Stomach (tissue), 4 donors: ENCODE results near the gene ANXA5.

ENCODE experiments used
- CTCF ChIP-seq, 7 experiments: fragments of 450-650 bp in 4 of 7; fragments of 200-600 bp in 3 of 7; sonication (generic) in 3 of 7; IDR thresholded peaks; one replicate each; pipeline ENCODE4 v1.5.1; 2016 to 2019; ENCODE audit warnings: antibody characterized with exemption in 7 of 7, control low read depth in 2 of 7, mild to moderate bottlenecking in 1 of 7
- EP300 ChIP-seq: sonication (generic); formaldehyde crosslinking; IDR thresholded peaks from one replicate; pipeline ENCODE4 v1.6.1; 2017; ENCODE audit warnings: antibody characterized with exemption
- POLR2A ChIP-seq, 4 donors: fragments of 450-650 bp; IDR thresholded peaks; one replicate each; pipeline ENCODE4 v1.6.1; 2016; ENCODE audit warnings: antibody characterized with exemption in 4 of 4, control low read depth in 2 of 4, mild to moderate bottlenecking in 1 of 4, moderate library complexity in 1 of 4
- POLR2AphosphoS5 ChIP-seq, 3 donors: sonication (generic); formaldehyde crosslinking; IDR thresholded peaks; one replicate each; pipeline ENCODE4 v1.6.1; 2016; ENCODE audit warnings: antibody characterized with exemption in 3 of 3

- peak in 4 of 7 experiments; percentile 9 to 53 (median 42) for TF ChIP-seq CTCF (IDR thresholded peaks at IDR 0.05)
- no peak for TF ChIP-seq POLR2A (IDR thresholded peaks at IDR 0.05)
- no peak for TF ChIP-seq POLR2AphosphoS5 (IDR thresholded peaks at IDR 0.05)
- TF ChIP-seq EP300 = no peak
Observed at GRCh38 chr4:121736735-121737351, 40.1 kb upstream of the ANXA5 start.
